GM23338 (cell line): ENCODE data around the gene ANO5. TPM values are rescaled to one million over a fixed set of nuclear protein-coding genes. Genes with fewer than 3 reads are reported as not detected.

ENCODE experiments used
- ATAC-seq: fragments of 200-7000 bp; cut with Tn5 transposase; 3 replicates; pipeline ENCODE4 v1.9.1; 2020
- DNase-seq: peaks from one replicate; pipeline ENCODE4 v3.0.0-alpha.2; 2015; ENCODE audit warnings: low spot score
- H2AFZ ChIP-seq: fragments of 200-600 bp; sonication (generic); 2 replicates; pipeline ENCODE4 v1.8.0; 2016; ENCODE audit warnings: antibody characterized with exemption, mild to moderate bottlenecking, moderate library complexity
- H3F3A ChIP-seq: fragments of 200-600 bp; sonication (generic); replicated peaks from 2 replicates; pipeline ENCODE4 v1.8.0; 2017; ENCODE audit warnings: antibody characterized with exemption, mixed run types, low read depth
- H3K27ac ChIP-seq: fragments of 200-600 bp; sonication (generic); 2 replicates; pipeline ENCODE4 v1.6.1; 2016; ENCODE audit warnings: low read depth
- H3K27me3 ChIP-seq: fragments of 200-600 bp; sonication (generic); 2 replicates; pipeline ENCODE4 v1.8.0; 2016; ENCODE audit warnings: mild to moderate bottlenecking, mixed run types, moderate library complexity; ENCODE audit not compliant: insufficient read depth
- H3K36me3 ChIP-seq: fragments of 200-600 bp; sonication (generic); 2 replicates; pipeline ENCODE4 v1.8.0; 2016; ENCODE audit warnings: mild to moderate bottlenecking; ENCODE audit not compliant: insufficient read depth
- H3K4me1 ChIP-seq: fragments of 200-600 bp; sonication (generic); 2 replicates; pipeline ENCODE4 v1.8.0; 2016; ENCODE audit warnings: mild to moderate bottlenecking, moderate library complexity; ENCODE audit not compliant: insufficient read depth
- H3K4me2 ChIP-seq: fragments of 200-600 bp; sonication (generic); 2 replicates; pipeline ENCODE4 v1.7.1; 2017; ENCODE audit warnings: mixed run types
- H3K4me3 ChIP-seq: fragments of 200-600 bp; sonication (generic); 2 replicates; pipeline ENCODE4 v1.6.1; 2016; ENCODE audit warnings: mixed run types
- H3K79me2 ChIP-seq: fragments of 200-600 bp; sonication (generic); replicated peaks from 2 replicates; pipeline ENCODE4 v1.8.0; 2017; ENCODE audit warnings: mild to moderate bottlenecking; ENCODE audit not compliant: insufficient read depth
- H3K9me2 ChIP-seq: fragments of 200-600 bp; sonication (generic); 2 replicates; pipeline ENCODE4 v1.8.0; 2017; ENCODE audit not compliant: insufficient read depth
- H4K20me1 ChIP-seq: fragments of 200-600 bp; sonication (generic); replicated peaks from 2 replicates; pipeline ENCODE4 v1.8.0; 2017; ENCODE audit warnings: mild to moderate bottlenecking; ENCODE audit not compliant: insufficient read depth
- H3K27ac Mint-ChIP-seq: 2 replicates; pipeline ENCODE4 v1.8.0; 2020; ENCODE audit warnings: inconsistent platforms, mild to moderate bottlenecking, moderate library complexity, mixed read lengths
- H3K27me3 Mint-ChIP-seq: 3 replicates; pipeline ENCODE4 v1.8.0; 2022; ENCODE audit warnings: low read depth, mild to moderate bottlenecking, moderate library complexity, mixed read lengths, inconsistent platforms; ENCODE audit not compliant: insufficient read depth, poor library complexity
- H3K36me3 Mint-ChIP-seq: 3 replicates; pipeline ENCODE4 v1.8.0; 2021; ENCODE audit warnings: low read depth, mild to moderate bottlenecking, inconsistent platforms, moderate library complexity, mixed read lengths
- H3K4me1 Mint-ChIP-seq: 3 replicates; pipeline ENCODE4 v1.8.0; 2020; ENCODE audit warnings: mild to moderate bottlenecking, inconsistent platforms, mixed read lengths
- H3K4me3 Mint-ChIP-seq: 3 replicates; pipeline ENCODE4 v1.8.0; 2021; ENCODE audit warnings: moderate library complexity, mild to moderate bottlenecking, inconsistent platforms, mixed read lengths
- H3K9me3 Mint-ChIP-seq: 3 replicates; pipeline ENCODE4 v1.8.0; 2020; ENCODE audit warnings: moderate library complexity, mild to moderate bottlenecking, inconsistent platforms, mixed read lengths
- CREB1 ChIP-seq: fragments of 250-450 bp; sonication (Bioruptor Pico); IDR thresholded peaks from 2 replicates; pipeline ENCODE4 v1.5.0; 2020; ENCODE audit warnings: low read depth, mild to moderate bottlenecking, moderate library complexity
- ETS1 ChIP-seq: IDR thresholded peaks from 2 replicates; pipeline ENCODE4 v1.6.1; 2016; ENCODE audit warnings: antibody characterized with exemption
- EZH2phosphoT487 ChIP-seq: fragments of 200-600 bp; sonication (generic); IDR thresholded peaks from one replicate; pipeline ENCODE4 v1.8.1; 2018; ENCODE audit warnings: antibody characterized with exemption; ENCODE audit not compliant: unreplicated experiment
- JUNB ChIP-seq: IDR thresholded peaks from one replicate; pipeline ENCODE4 v1.6.1; 2016; ENCODE audit warnings: antibody characterized with exemption; ENCODE audit not compliant: unreplicated experiment
- NANOG ChIP-seq: IDR thresholded peaks from 2 replicates; pipeline ENCODE4 v1.6.1; 2016; ENCODE audit warnings: antibody characterized with exemption, borderline replicate concordance
- REST ChIP-seq: IDR thresholded peaks from one replicate; pipeline ENCODE4 v1.6.1; 2018; ENCODE audit warnings: antibody characterized with exemption; ENCODE audit not compliant: unreplicated experiment
- ZNF331 ChIP-seq: fragments of 250-450 bp; sonication (Bioruptor Pico); IDR thresholded peaks from 2 replicates; pipeline ENCODE4 v1.5.0; 2020; ENCODE audit warnings: low read depth, mild to moderate bottlenecking, moderate library complexity
- polyA plus RNA-seq: library from polyadenylated mRNA; unstranded; fragments of >200 nt; fragmentation: Nextera tagmentation; extraction: Ambion mirVana; gene quantifications from 2 replicates; pipeline ENCODE4 v1.2.1, GENCODE V29; 2016
- total RNA-seq: library from RNA; depleted of rRNA; stranded (reverse); fragments of >200 nt; shearing (Covaris generic); gene quantifications from 2 replicates; pipeline ENCODE4 v1.2.3, GENCODE V29; 2014

Gene ANO5
- total and polyA plus RNA-seq, 2 experiments from 2014 or later: 1.8 to 8.3 TPM

GRCh38 chr11:22157531-22157930 lies 35.4 kb upstream of the ANO5 start:
- no peak for ATAC-seq
- Histone ChIP-seq H3K79me2 (no peaks in the 10 kb centered on the region), H3K36me3 (no peaks in the 10 kb centered on the region), H3F3A (no peaks in the 10 kb centered on the region), H3K4me3 (no peak overlapping the region), H3K4me1 (no peaks in the 10 kb centered on the region), H3K27me3 (no peaks in the 10 kb centered on the region; the same call in 1 of the 2 replicates), H4K20me1 (no peaks in the 10 kb centered on the region), H3K4me2 (no peak overlapping the region), H3K9me2 (no peaks in the 10 kb centered on the region), H2AFZ (no peak overlapping the region), H3K27ac (no peak overlapping the region)
- Mint-ChIP-seq H3K4me3 (no peak overlapping the region), H3K9me3 (no peaks in the 10 kb centered on the region), H3K27ac (no peak overlapping the region), H3K36me3 (no peaks in the 10 kb centered on the region), H3K4me1 (no peaks in the 10 kb centered on the region), H3K27me3 (peaks cover 5% of the 10 kb centered on the region)
- no peak for DNase-seq
- TF ChIP-seq REST: no peak
- TF ChIP-seq ZNF331 (CRISPR knock-in tag): no peak

- TF ChIP-seq NANOG: no peak
- no peak for TF ChIP-seq ETS1
- no peak for TF ChIP-seq REST
- no peak for TF ChIP-seq JUNB
- TF ChIP-seq CREB1 (CRISPR knock-in tag): no peak
- no peak for TF ChIP-seq EZH2phosphoT487
- H3K36me3 Mint-ChIP-seq: no peaks in the 10 kb centered on the region
- Histone ChIP-seq H3K4me1 (no peaks in the 10 kb centered on the region), H3K9me2 (no peaks in the 10 kb centered on the region), H3K79me2 (no peaks in the 10 kb centered on the region), H3K27me3 (no peaks in the 10 kb centered on the region; the same call in 1 of the 2 replicates), H3K4me3 (no peak overlapping the region), H4K20me1 (no peaks in the 10 kb centered on the region), H3K36me3 (no peaks in the 10 kb centered on the region), H3F3A (no peaks in the 10 kb centered on the region), H3K4me2 (no peak overlapping the region), H3K27ac (no peak overlapping the region), H2AFZ (no peak overlapping the region)
- no peaks in the 10 kb centered on the region for H3K9me3 Mint-ChIP-seq
- ATAC-seq (no peak), DNase-seq (no peak)
- H3K27me3 Mint-ChIP-seq: peaks cover 5% of the 10 kb centered on the region
- no peak overlapping the region for H3K4me3 Mint-ChIP-seq
- no peaks in the 10 kb centered on the region for H3K4me1 Mint-ChIP-seq
- H3K27ac Mint-ChIP-seq: no peak overlapping the region
These were observed 31.4 kb upstream of the ANO5 start for GRCh38 chr11:22161489-22161888.
